ENCODE data around the gene DEAF1. TPM values are rescaled to one million over a fixed set of nuclear protein-coding genes. Genes with fewer than 3 reads are reported as not detected.

Gene DEAF1
- total and polyA plus RNA-seq, 9 of the 15 experiments (the other 6 are each of a cell fraction or from before 2014, with no cell fraction given) = 2.0 to 69.1 (median 26.8) TPM

- no TSS peak for BruUV-seq (replicated peaks)
- WGBS (ENCODE audit: insufficient coverage, low coverage, missing lambda C conversion rate) = 72% methylated on average over 6 of the region's 6 CpGs
- POLR2A ChIA-PET = interaction anchor here (0.9 kb wide), 1 partner anchor 12 kb away, joined by 4 read pairs; no protein-coding TSS in a partner anchor
- TF ChIP-seq ZNF3 (CRISPR knock-in tag; IDR thresholded peaks at IDR 0.05) (no peak), ZNF407 (IDR thresholded peaks at IDR 0.05; ENCODE audit: low read depth) (no peak), COPS2 (conservative IDR thresholded peaks at IDR 0.05) (no peak), PTTG1 (tag; IDR thresholded peaks at IDR 0.05; ENCODE audit: low read depth) (no peak), RBM22 (IDR thresholded peaks at IDR 0.05; ENCODE audit: low read depth, low read length, poor library complexity, severe bottlenecking) (no peak), ZNF639 (CRISPR knock-in tag; conservative IDR thresholded peaks at IDR 0.05 in 1 of 2, IDR thresholded peaks at IDR 0.05 in 1 of 2) (no peak), TAF9B (IDR thresholded peaks at IDR 0.05; ENCODE audit: partially characterized antibody) (no peak), ERF (CRISPR knock-in tag; IDR thresholded peaks at IDR 0.05) (no peak), ZBTB7A (IDR thresholded peaks at IDR 0.05; ENCODE audit: borderline replicate concordance, control insufficient read depth, low read depth, low read length) (no peak), NFXL1 (CRISPR knock-in tag; IDR thresholded peaks at IDR 0.05) (no peak), NEUROD1 (IDR thresholded peaks at IDR 0.05; ENCODE audit: borderline replicate concordance, low read depth, low read length, partially characterized antibody) (no peak), ADNP (tag; IDR thresholded peaks at IDR 0.05) (no peak)
Observed at GRCh38 chr11:714436-714835, 19.4 kb upstream of the DEAF1 start.

More at GRCh38 chr11:714436-714835, 19.4 kb upstream of the DEAF1 start:
- no peak overlapping the region for H3K27ac ChIP-seq (ENCODE audit: extremely low read depth, low read depth, low read length)
- no peak overlapping the region for H2AFZ ChIP-seq (ENCODE audit: low read depth, low read length)
- H3K4me2 ChIP-seq (ENCODE audit: insufficient read depth, low read length) = no peak overlapping the region
- intact Hi-C loops (cut with micrococcal nuclease) (no loop called here), in situ Hi-C loops (cut with MboI) (no loop called here)
- H3K79me2 ChIP-seq (ENCODE audit: control insufficient read depth, insufficient read depth, low read length) = no peaks in the 10 kb centered on the region
- peaks cover 0 to 31% of the 10 kb centered on the region in 2 experiments; a peak in 3 of 5 replicates for H3K4me1 ChIP-seq (replicated peaks in 1 of 2; ENCODE audit: control insufficient read depth in 2 of 2, insufficient read depth in 2 of 2, low read length in 2 of 2)
- no peaks in the 10 kb centered on the region for H3K27me3 ChIP-seq (ENCODE audit: control insufficient read depth in 2 of 2, insufficient read depth in 2 of 2, low read length in 2 of 2)
- CTCF ChIA-PET (ENCODE audit: low intra/inter-chr PET ratio) = no interaction called here
- no peak overlapping the region for H3K9ac ChIP-seq (ENCODE audit: insufficient read depth in 1 of 2, low read depth in 2 of 2, low read length in 2 of 2)
- no peaks in the 10 kb centered on the region for H3K36me3 ChIP-seq (ENCODE audit: control insufficient read depth, insufficient read depth, low read length)
- no peaks in the 10 kb centered on the region for H4K20me1 ChIP-seq (replicated peaks; ENCODE audit: control insufficient read depth, insufficient read depth, low read length)
- no peaks in the 10 kb centered on the region for H3K9me3 ChIP-seq (replicated peaks; ENCODE audit: control insufficient read depth, insufficient read depth, low read depth, low read length)
- ATAC-seq = no peak
- FAIRE-seq = no peak
- DNase-seq (ENCODE audit: extremely low read depth in 1 of 4, low spot score in 3 of 4) = no peak
- no peak overlapping the region for H3K4me3 ChIP-seq
- no peaks in the 10 kb centered on the region for H3K9me1 ChIP-seq (ENCODE audit: control insufficient read depth, insufficient read depth, low read length)
